ENCODE results near the gene FAR1.

Gene FAR1

DNA sequence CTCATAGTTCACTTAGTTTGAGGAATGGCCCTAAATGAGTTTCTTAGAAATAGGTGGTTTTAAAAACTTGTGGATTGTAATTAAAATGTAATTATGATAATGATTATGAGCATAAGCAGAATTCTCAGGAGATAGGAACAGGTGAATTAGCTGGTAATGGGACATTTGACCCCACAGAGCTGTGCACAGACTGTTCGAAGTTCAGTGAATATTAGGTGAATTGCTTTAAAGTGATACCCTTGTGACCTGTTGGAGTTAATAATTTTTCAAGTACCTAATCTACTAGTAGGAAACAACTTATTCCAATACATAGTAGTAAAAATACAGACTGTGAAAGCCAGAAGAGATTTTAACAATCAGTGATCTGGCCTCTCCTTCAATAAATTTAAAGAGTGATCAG, 8.1 kb downstream of the FAR1 start:
- H3K36me3 ChIP-seq (ENCODE audit: control insufficient read depth, low read length) = peaks cover 41% of the 10 kb centered on the region
- peaks cover 17% of the 10 kb centered on the region for H3K4me1 ChIP-seq (ENCODE audit: control insufficient read depth, low read length)
- H3K9me2 ChIP-seq (replicated peaks; ENCODE audit: control insufficient read depth, low read length) = no peaks in the 10 kb centered on the region
- TF ChIP-seq, protein P1, sequence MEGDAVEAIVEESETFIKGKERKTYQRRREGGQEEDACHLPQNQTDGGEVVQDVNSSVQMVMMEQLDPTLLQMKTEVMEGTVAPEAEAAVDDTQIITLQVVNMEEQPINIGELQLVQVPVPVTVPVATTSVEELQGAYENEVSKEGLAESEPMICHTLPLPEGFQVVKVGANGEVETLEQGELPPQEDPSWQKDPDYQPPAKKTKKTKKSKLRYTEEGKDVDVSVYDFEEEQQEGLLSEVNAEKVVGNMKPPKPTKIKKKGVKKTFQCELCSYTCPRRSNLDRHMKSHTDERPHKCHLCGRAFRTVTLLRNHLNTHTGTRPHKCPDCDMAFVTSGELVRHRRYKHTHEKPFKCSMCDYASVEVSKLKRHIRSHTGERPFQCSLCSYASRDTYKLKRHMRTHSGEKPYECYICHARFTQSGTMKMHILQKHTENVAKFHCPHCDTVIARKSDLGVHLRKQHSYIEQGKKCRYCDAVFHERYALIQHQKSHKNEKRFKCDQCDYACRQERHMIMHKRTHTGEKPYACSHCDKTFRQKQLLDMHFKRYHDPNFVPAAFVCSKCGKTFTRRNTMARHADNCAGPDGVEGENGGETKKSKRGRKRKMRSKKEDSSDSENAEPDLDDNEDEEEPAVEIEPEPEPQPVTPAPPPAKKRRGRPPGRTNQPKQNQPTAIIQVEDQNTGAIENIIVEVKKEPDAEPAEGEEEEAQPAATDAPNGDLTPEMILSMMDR (IDR thresholded peaks at IDR 0.05; ENCODE audit: low read depth, low read length, poor library complexity, severe bottlenecking) = no peak
- TF ChIP-seq EZH2phosphoT487 (IDR thresholded peaks at IDR 0.05; ENCODE audit: borderline replicate concordance, low read length) = no peak
- peaks cover 100% of the 10 kb centered on the region for H3K79me2 ChIP-seq (ENCODE audit: control insufficient read depth, low read length)
- H3K4me2 ChIP-seq (ENCODE audit: low read length) = no peak overlapping the region
- H3K4me3 ChIP-seq (ENCODE audit: low read length) = no peak overlapping the region
- H3K27me3 ChIP-seq (ENCODE audit: control insufficient read depth, low read length) = no peaks in the 10 kb centered on the region
- H3F3A ChIP-seq (ENCODE audit: control insufficient read depth, insufficient read depth) = no peaks in the 10 kb centered on the region
- H3K27ac ChIP-seq (ENCODE audit: low read depth, low read length) = no peak overlapping the region
- no peaks in the 10 kb centered on the region for H3K9me3 ChIP-seq (ENCODE audit: control insufficient read depth, insufficient read depth, low read length)
- peaks cover 11% of the 10 kb centered on the region; the same call in 1 of the 2 replicates for H4K20me1 ChIP-seq (ENCODE audit: control insufficient read depth, insufficient read depth, low read depth, low read length)

DNA sequence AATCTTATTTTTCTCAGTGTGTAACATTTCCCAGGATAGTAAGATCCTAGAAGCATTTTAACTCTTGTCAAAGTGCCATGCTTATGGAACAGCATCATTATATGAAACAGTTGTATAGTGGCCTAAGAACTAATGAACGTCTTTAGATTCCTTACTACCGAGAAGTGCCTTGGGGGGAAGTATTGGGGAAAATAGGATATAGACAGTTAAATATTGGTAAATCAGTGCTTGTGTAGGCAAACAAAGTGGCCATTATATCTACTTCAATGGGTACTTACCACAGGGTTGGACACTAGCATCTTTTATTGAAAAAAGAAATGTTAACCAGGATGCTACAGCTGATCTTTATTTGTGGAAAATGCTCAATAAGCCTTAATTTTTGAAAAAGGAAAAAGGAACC, 11.3 kb downstream of the FAR1 start:
- H3K36me3 ChIP-seq (ENCODE audit: control insufficient read depth, low read length) = peaks cover 34% of the 10 kb centered on the region

DNA sequence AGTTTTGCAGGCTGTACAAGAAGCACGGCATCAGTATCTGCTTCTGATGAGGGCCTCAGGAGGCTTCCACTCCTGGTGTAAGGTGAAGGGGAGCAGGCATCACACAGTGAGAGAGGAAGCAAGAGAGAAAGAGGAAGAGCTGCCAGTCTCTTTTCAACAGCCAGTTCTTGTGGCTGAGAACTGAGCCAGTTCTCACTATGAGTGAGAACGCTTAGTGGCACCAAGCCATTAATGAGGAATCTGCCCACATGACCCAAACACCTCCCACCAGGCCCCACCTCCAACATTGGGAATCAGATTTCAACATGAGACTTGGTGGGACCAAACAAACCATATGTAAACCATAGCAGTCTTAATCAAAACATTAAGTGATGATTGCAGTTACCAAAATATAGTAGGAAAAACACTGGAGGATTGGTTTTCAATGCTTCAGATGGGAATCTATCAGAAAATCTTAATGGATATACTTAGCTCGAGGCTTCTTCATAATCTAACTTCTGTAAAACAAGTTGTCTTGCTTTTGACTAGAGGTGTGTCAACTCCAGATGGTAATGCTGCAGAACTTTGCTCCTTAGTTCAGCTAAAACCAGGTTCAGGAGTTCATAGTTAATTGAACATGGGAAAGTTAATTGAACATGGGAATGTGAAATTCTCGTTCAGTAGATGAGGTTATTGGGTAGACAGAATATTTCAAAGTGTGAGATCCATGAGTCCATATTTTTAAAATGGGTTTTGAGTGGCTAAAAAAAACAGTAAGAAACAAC, 12.2 kb downstream of the FAR1 start:
- Histone ChIP-seq H3K36me3 (ENCODE audit: control insufficient read depth, low read length) (peaks cover 39% of the 10 kb centered on the region), H3K4me1 (ENCODE audit: control insufficient read depth, low read length) (peaks cover 11% of the 10 kb centered on the region), H3F3A (ENCODE audit: control insufficient read depth, insufficient read depth) (no peaks in the 10 kb centered on the region), H3K9me2 (replicated peaks; ENCODE audit: control insufficient read depth, low read length) (no peaks in the 10 kb centered on the region), H3K4me3 (ENCODE audit: low read length) (no peak overlapping the region), H3K27ac (ENCODE audit: low read depth, low read length) (no peak overlapping the region), H3K79me2 (ENCODE audit: control insufficient read depth, low read length) (peaks cover 100% of the 10 kb centered on the region), H3K27me3 (ENCODE audit: control insufficient read depth, low read length) (no peaks in the 10 kb centered on the region), H4K20me1 (ENCODE audit: control insufficient read depth, insufficient read depth, low read depth, low read length) (peaks cover 15% of the 10 kb centered on the region), H3K9me3 (ENCODE audit: control insufficient read depth, insufficient read depth, low read length) (no peaks in the 10 kb centered on the region), H3K4me2 (ENCODE audit: low read length) (no peak overlapping the region)
- TF ChIP-seq EZH2phosphoT487 (IDR thresholded peaks at IDR 0.05; ENCODE audit: borderline replicate concordance, low read length) = no peak
- TF ChIP-seq, protein P1 (IDR thresholded peaks at IDR 0.05; ENCODE audit: low read depth, low read length, poor library complexity, severe bottlenecking) = no peak

More for the DNA sequence above, 11.3 kb downstream of the FAR1 start:
- H3K9me2 ChIP-seq (replicated peaks; ENCODE audit: control insufficient read depth, low read length) = no peaks in the 10 kb centered on the region
- H3K27ac ChIP-seq (ENCODE audit: low read depth, low read length) = no peak overlapping the region
- H3F3A ChIP-seq (ENCODE audit: control insufficient read depth, insufficient read depth) = no peaks in the 10 kb centered on the region
- H3K4me1 ChIP-seq (ENCODE audit: control insufficient read depth, low read length) = peaks cover 11% of the 10 kb centered on the region
- no peak overlapping the region for H3K4me2 ChIP-seq (ENCODE audit: low read length)
- H4K20me1 ChIP-seq (ENCODE audit: control insufficient read depth, insufficient read depth, low read depth, low read length) = peaks cover 15% of the 10 kb centered on the region
- no peaks in the 10 kb centered on the region for H3K9me3 ChIP-seq (ENCODE audit: control insufficient read depth, insufficient read depth, low read length)
- H3K79me2 ChIP-seq (ENCODE audit: control insufficient read depth, low read length) = peaks cover 100% of the 10 kb centered on the region
- no peak overlapping the region for H3K4me3 ChIP-seq (ENCODE audit: low read length)
- no peaks in the 10 kb centered on the region for H3K27me3 ChIP-seq (ENCODE audit: control insufficient read depth, low read length)
- TF ChIP-seq, protein P1 (IDR thresholded peaks at IDR 0.05; ENCODE audit: low read depth, low read length, poor library complexity, severe bottlenecking) = no peak
- no peak for TF ChIP-seq EZH2phosphoT487 (IDR thresholded peaks at IDR 0.05; ENCODE audit: borderline replicate concordance, low read length)
